Kidney (tissue), 14 donors: ENCODE results near the gene JAKMIP1. TPM values are rescaled to one million over a fixed set of nuclear protein-coding genes. Genes with fewer than 3 reads are reported as not detected.

Experiments used
- DNase-seq, 5 donors: peaks; one replicate each; pipeline ENCODE4 v3.0.0-alpha.2; 2013 to 2020
- FAIRE-seq: peaks from 2 replicates; lab custom pipeline; 2012; peaks lifted over from hg19 to GRCh38; lab: Jason Lieb, UNC
- H3K27ac ChIP-seq, 2 donors: one replicate each; pipeline ENCODE4 v1.7.0; 2013; ENCODE audit warnings: low read depth in 2 of 2, low read length in 2 of 2, inconsistent platforms in 1 of 2
- H3K27me3 ChIP-seq: one replicate; pipeline ENCODE4 v1.7.1; 2013; ENCODE audit warnings: low read length, inconsistent platforms; ENCODE audit not compliant: control insufficient read depth, insufficient read depth
- H3K36me3 ChIP-seq, 3 donors: one replicate each; pipeline versions ENCODE4 v1.7.0 to v1.7.1; 2013; ENCODE audit warnings: low read length in 3 of 3, control low read depth in 1 of 3, inconsistent platforms in 1 of 3; ENCODE audit not compliant: insufficient read depth in 3 of 3, control insufficient read depth in 2 of 3
- H3K4me1 ChIP-seq, 3 donors: one replicate each; pipeline versions ENCODE4 v1.7.0 to v1.7.1; 2013; ENCODE audit warnings: low read length in 3 of 3, inconsistent platforms in 1 of 3, low read depth in 1 of 3; ENCODE audit not compliant: control insufficient read depth in 2 of 3, insufficient read depth in 2 of 3
- H3K4me3 ChIP-seq, 3 donors: one replicate each; pipeline versions ENCODE4 v1.7.0 to v1.8.1; 2013; ENCODE audit warnings: low read length in 3 of 3, control low read depth in 1 of 3, inconsistent platforms in 1 of 3
- H3K9ac ChIP-seq, 3 donors: one replicate each; pipeline versions ENCODE4 v1.7.0 to v1.7.1; 2013; ENCODE audit warnings: low read length in 3 of 3, control low read depth in 1 of 3, inconsistent platforms in 1 of 3
- H3K9me3 ChIP-seq, 3 donors: one replicate each; pipeline versions ENCODE4 v1.7.0 to v1.7.1; 2013; ENCODE audit warnings: low read length in 3 of 3, control low read depth in 1 of 3, inconsistent platforms in 1 of 3; ENCODE audit not compliant: control insufficient read depth in 2 of 3, insufficient read depth in 1 of 3
- intact Hi-C: fragments of 100-400 bp; cut with DNase I; formaldehyde crosslinking; loops from one replicate; pipeline ENCODE4 v1.11.1; 2022
- polyA plus RNA-seq: library from polyadenylated mRNA; stranded (reverse); fragments of 350-450 nt; fragmentation: Illumina TruSeq; extraction: RNeasy Lipid Tissue Mini Kit (QIAGEN cat#74804); gene quantifications from one replicate; pipeline ENCODE4 v1.2.3, GENCODE V29; 2014; ENCODE audit warnings: low read depth, low replicate concordance; ENCODE audit not compliant: insufficient read depth
- total RNA-seq: library from RNA; stranded (reverse); fragmentation: NEBNext Ultra II Directional; extraction: Animal tissue kit (Norgen Biotek cat#: 25700); gene quantifications from one replicate; pipeline ENCODE4 v1.2.1, GENCODE V29; 2021
- TF ChIP-seq, protein P1 (sequence below): IDR thresholded peaks from 3 replicates; pipeline ENCODE4 v1.5.1; 2012; ENCODE audit warnings: mild to moderate bottlenecking, moderate library complexity, borderline replicate concordance; ENCODE audit not compliant: insufficient read depth; ENCODE audit errors: extremely low read depth
- donor health status: control.
- donor health status: control.
- donor health status: control.
- donor health status: control.
- donor health status: control.
- donor health status: DM: yes; HTN: yes; CAD: no.
- donor health status: Normal renal cell carcinoma (clear cell type).

JAKMIP1 gene
- total and polyA plus RNA-seq, 2 donors from 2014 or later: 0.69 TPM; not detected in 1

- DNase-seq (no peak), FAIRE-seq (no peak)
- no peak overlapping the region for H3K9ac ChIP-seq
- H3K4me3 ChIP-seq: no peak overlapping the region
- H3K27ac ChIP-seq: no peak overlapping the region
- H3K4me1 ChIP-seq: no peaks in the 10 kb centered on the region
- peaks cover 0 to 11% (median 0%) of the 10 kb centered on the region in 3 donors for H3K9me3 ChIP-seq
- no peaks in the 10 kb centered on the region for H3K36me3 ChIP-seq
- intact Hi-C loops: no loop called here
- H3K27me3 ChIP-seq: no peaks in the 10 kb centered on the region
- TF ChIP-seq, protein P1, sequence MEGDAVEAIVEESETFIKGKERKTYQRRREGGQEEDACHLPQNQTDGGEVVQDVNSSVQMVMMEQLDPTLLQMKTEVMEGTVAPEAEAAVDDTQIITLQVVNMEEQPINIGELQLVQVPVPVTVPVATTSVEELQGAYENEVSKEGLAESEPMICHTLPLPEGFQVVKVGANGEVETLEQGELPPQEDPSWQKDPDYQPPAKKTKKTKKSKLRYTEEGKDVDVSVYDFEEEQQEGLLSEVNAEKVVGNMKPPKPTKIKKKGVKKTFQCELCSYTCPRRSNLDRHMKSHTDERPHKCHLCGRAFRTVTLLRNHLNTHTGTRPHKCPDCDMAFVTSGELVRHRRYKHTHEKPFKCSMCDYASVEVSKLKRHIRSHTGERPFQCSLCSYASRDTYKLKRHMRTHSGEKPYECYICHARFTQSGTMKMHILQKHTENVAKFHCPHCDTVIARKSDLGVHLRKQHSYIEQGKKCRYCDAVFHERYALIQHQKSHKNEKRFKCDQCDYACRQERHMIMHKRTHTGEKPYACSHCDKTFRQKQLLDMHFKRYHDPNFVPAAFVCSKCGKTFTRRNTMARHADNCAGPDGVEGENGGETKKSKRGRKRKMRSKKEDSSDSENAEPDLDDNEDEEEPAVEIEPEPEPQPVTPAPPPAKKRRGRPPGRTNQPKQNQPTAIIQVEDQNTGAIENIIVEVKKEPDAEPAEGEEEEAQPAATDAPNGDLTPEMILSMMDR: no peak
Measured at GRCh38 chr4:6183740-6184139, 16.6 kb downstream of the JAKMIP1 start.

- no peaks in the 10 kb centered on the region for H3K4me1 ChIP-seq
- intact Hi-C loops: no loop called here
- TF ChIP-seq, protein P1: no peak
- no peak overlapping the region for H3K27ac ChIP-seq
- no peaks in the 10 kb centered on the region for H3K36me3 ChIP-seq
- H3K4me3 ChIP-seq: no peak overlapping the region
- H3K9ac ChIP-seq: no peak overlapping the region
- H3K9me3 ChIP-seq: peaks cover 0 to 7% (median 0%) of the 10 kb centered on the region in 3 donors
- FAIRE-seq (no peak), DNase-seq (no peak)
- no peaks in the 10 kb centered on the region for H3K27me3 ChIP-seq
Measured at GRCh38 chr4:6182376-6183280, 17.7 kb downstream of the JAKMIP1 start.

GRCh38 chr4:6180841-6181631 is 19.3 kb downstream of the JAKMIP1 start:
- no peak overlapping the region for H3K4me3 ChIP-seq
- TF ChIP-seq, protein P1: no peak
- FAIRE-seq (no peak), DNase-seq (no peak)
- H3K27ac ChIP-seq: no peak overlapping the region
- H3K9me3 ChIP-seq: peaks cover 0 to 7% (median 0%) of the 10 kb centered on the region in 3 donors
- no peaks in the 10 kb centered on the region for H3K36me3 ChIP-seq
- H3K9ac ChIP-seq: no peak overlapping the region
- no peaks in the 10 kb centered on the region for H3K27me3 ChIP-seq
- intact Hi-C loops: no loop called here
- no peaks in the 10 kb centered on the region for H3K4me1 ChIP-seq
